GM23338 (cell line): ENCODE data around the gene ABO. TPM values are rescaled to one million over a fixed set of nuclear protein-coding genes. Genes with fewer than 3 reads are reported as not detected.
"Not testable (repeated sequence)": the region's sequence is repeated elsewhere in the genome, so short reads cannot be mapped to it uniquely, and the experiment has no call there.

ENCODE experiments used
- ATAC-seq: fragments of 200-7000 bp; cut with Tn5 transposase; 3 replicates; pipeline ENCODE4 v1.9.1; 2020
- DNase-seq: peaks from one replicate; pipeline ENCODE4 v3.0.0-alpha.2; 2015; ENCODE audit warnings: low spot score
- H2AFZ ChIP-seq: fragments of 200-600 bp; sonication (generic); 2 replicates; pipeline ENCODE4 v1.8.0; 2016; ENCODE audit warnings: antibody characterized with exemption, mild to moderate bottlenecking, moderate library complexity
- H3F3A ChIP-seq: fragments of 200-600 bp; sonication (generic); replicated peaks from 2 replicates; pipeline ENCODE4 v1.8.0; 2017; ENCODE audit warnings: antibody characterized with exemption, mixed run types, low read depth
- H3K27ac ChIP-seq: fragments of 200-600 bp; sonication (generic); 2 replicates; pipeline ENCODE4 v1.6.1; 2016; ENCODE audit warnings: low read depth
- H3K27me3 ChIP-seq: fragments of 200-600 bp; sonication (generic); 2 replicates; pipeline ENCODE4 v1.8.0; 2016; ENCODE audit warnings: mild to moderate bottlenecking, mixed run types, moderate library complexity; ENCODE audit not compliant: insufficient read depth
- H3K36me3 ChIP-seq: fragments of 200-600 bp; sonication (generic); 2 replicates; pipeline ENCODE4 v1.8.0; 2016; ENCODE audit warnings: mild to moderate bottlenecking; ENCODE audit not compliant: insufficient read depth
- H3K4me1 ChIP-seq: fragments of 200-600 bp; sonication (generic); 2 replicates; pipeline ENCODE4 v1.8.0; 2016; ENCODE audit warnings: mild to moderate bottlenecking, moderate library complexity; ENCODE audit not compliant: insufficient read depth
- H3K4me2 ChIP-seq: fragments of 200-600 bp; sonication (generic); 2 replicates; pipeline ENCODE4 v1.7.1; 2017; ENCODE audit warnings: mixed run types
- H3K4me3 ChIP-seq: fragments of 200-600 bp; sonication (generic); 2 replicates; pipeline ENCODE4 v1.6.1; 2016; ENCODE audit warnings: mixed run types
- H3K79me2 ChIP-seq: fragments of 200-600 bp; sonication (generic); replicated peaks from 2 replicates; pipeline ENCODE4 v1.8.0; 2017; ENCODE audit warnings: mild to moderate bottlenecking; ENCODE audit not compliant: insufficient read depth
- H3K9me2 ChIP-seq: fragments of 200-600 bp; sonication (generic); 2 replicates; pipeline ENCODE4 v1.8.0; 2017; ENCODE audit not compliant: insufficient read depth
- H4K20me1 ChIP-seq: fragments of 200-600 bp; sonication (generic); replicated peaks from 2 replicates; pipeline ENCODE4 v1.8.0; 2017; ENCODE audit warnings: mild to moderate bottlenecking; ENCODE audit not compliant: insufficient read depth
- H3K27ac Mint-ChIP-seq: 2 replicates; pipeline ENCODE4 v1.8.0; 2020; ENCODE audit warnings: inconsistent platforms, mild to moderate bottlenecking, moderate library complexity, mixed read lengths
- H3K27me3 Mint-ChIP-seq: 3 replicates; pipeline ENCODE4 v1.8.0; 2022; ENCODE audit warnings: low read depth, mild to moderate bottlenecking, moderate library complexity, mixed read lengths, inconsistent platforms; ENCODE audit not compliant: insufficient read depth, poor library complexity
- H3K36me3 Mint-ChIP-seq: 3 replicates; pipeline ENCODE4 v1.8.0; 2021; ENCODE audit warnings: low read depth, mild to moderate bottlenecking, inconsistent platforms, moderate library complexity, mixed read lengths
- H3K4me1 Mint-ChIP-seq: 3 replicates; pipeline ENCODE4 v1.8.0; 2020; ENCODE audit warnings: mild to moderate bottlenecking, inconsistent platforms, mixed read lengths
- H3K4me3 Mint-ChIP-seq: 3 replicates; pipeline ENCODE4 v1.8.0; 2021; ENCODE audit warnings: moderate library complexity, mild to moderate bottlenecking, inconsistent platforms, mixed read lengths
- H3K9me3 Mint-ChIP-seq: 3 replicates; pipeline ENCODE4 v1.8.0; 2020; ENCODE audit warnings: moderate library complexity, mild to moderate bottlenecking, inconsistent platforms, mixed read lengths
- POLR2AphosphoS5 ChIP-seq: IDR thresholded peaks from 2 replicates; pipeline ENCODE4 v1.6.1; 2016; ENCODE audit warnings: antibody characterized with exemption, low read depth
- polyA plus RNA-seq: library from polyadenylated mRNA; unstranded; fragments of >200 nt; fragmentation: Nextera tagmentation; extraction: Ambion mirVana; gene quantifications from 2 replicates; pipeline ENCODE4 v1.2.1, GENCODE V29; 2016
- total RNA-seq: library from RNA; depleted of rRNA; stranded (reverse); fragments of >200 nt; shearing (Covaris generic); gene quantifications from 2 replicates; pipeline ENCODE4 v1.2.3, GENCODE V29; 2014
- TF ChIP-seq, protein P1 (sequence below): fragments of 250-450 bp; sonication (Bioruptor Pico); IDR thresholded peaks from 2 replicates; pipeline ENCODE4 v1.5.0; 2020; ENCODE audit warnings: mild to moderate bottlenecking, moderate library complexity
- TF ChIP-seq, protein P2 (sequence below), 2 experiments: fragments of 200-600 bp in 1 of 2; sonication (generic) in 1 of 2; conservative IDR thresholded peaks; 2 replicates each; pipeline versions ENCODE4 v1.5.1 to v1.6.1; 2016 to 2017; ENCODE audit warnings: antibody characterized with exemption in 2 of 2, low read depth in 2 of 2, mild to moderate bottlenecking in 2 of 2, moderate library complexity in 1 of 2

Gene ABO
- total and polyA plus RNA-seq, 2 experiments from 2014 or later = 0.28 to 0.34 TPM

DNA sequence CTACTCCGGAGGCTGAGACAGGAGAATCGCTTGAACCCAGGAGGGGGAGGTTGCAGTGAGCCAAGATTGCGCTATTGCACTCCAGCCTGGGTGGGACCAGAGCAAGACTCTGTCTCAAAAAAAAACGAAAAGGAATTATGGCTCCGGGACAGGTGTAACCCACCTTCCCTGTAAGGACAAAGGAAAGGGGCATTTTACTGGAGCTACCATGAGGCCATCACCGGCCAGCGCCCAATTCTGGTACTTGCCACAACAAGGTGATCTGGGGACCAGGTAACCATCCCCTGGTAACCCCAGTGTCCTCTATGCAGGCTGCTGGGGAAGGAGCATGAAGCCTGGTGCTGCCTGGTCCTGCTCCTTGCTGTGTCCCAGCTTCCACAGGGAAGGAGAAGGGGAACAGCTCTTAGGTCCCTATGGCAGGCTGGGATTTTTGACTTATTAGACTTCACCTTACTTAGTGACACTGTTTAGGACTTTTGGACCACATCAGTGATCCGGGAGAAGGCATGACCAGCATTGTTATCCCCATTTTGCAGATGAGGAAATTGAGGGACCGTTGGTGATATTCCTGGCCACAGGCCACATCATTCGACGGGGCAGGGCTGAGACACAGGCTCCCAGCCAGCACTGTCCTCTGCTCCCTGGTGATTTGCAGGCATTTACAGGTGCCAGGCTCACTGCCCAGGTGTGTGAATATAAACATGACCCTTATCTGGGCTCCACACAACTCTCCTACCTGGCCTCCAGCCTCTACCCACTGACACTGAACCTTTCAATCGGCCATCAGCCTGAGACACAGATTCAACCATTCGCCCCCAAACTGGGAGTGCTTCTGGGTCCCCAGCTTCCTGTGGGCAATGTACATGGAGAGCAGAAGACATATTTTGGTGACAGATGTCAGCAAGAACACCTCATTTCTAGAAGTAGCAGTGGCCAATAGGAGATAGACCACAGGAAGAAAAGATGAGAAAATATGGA, 26.5 kb upstream of the ABO start (continued):
- TF ChIP-seq, protein P1, sequence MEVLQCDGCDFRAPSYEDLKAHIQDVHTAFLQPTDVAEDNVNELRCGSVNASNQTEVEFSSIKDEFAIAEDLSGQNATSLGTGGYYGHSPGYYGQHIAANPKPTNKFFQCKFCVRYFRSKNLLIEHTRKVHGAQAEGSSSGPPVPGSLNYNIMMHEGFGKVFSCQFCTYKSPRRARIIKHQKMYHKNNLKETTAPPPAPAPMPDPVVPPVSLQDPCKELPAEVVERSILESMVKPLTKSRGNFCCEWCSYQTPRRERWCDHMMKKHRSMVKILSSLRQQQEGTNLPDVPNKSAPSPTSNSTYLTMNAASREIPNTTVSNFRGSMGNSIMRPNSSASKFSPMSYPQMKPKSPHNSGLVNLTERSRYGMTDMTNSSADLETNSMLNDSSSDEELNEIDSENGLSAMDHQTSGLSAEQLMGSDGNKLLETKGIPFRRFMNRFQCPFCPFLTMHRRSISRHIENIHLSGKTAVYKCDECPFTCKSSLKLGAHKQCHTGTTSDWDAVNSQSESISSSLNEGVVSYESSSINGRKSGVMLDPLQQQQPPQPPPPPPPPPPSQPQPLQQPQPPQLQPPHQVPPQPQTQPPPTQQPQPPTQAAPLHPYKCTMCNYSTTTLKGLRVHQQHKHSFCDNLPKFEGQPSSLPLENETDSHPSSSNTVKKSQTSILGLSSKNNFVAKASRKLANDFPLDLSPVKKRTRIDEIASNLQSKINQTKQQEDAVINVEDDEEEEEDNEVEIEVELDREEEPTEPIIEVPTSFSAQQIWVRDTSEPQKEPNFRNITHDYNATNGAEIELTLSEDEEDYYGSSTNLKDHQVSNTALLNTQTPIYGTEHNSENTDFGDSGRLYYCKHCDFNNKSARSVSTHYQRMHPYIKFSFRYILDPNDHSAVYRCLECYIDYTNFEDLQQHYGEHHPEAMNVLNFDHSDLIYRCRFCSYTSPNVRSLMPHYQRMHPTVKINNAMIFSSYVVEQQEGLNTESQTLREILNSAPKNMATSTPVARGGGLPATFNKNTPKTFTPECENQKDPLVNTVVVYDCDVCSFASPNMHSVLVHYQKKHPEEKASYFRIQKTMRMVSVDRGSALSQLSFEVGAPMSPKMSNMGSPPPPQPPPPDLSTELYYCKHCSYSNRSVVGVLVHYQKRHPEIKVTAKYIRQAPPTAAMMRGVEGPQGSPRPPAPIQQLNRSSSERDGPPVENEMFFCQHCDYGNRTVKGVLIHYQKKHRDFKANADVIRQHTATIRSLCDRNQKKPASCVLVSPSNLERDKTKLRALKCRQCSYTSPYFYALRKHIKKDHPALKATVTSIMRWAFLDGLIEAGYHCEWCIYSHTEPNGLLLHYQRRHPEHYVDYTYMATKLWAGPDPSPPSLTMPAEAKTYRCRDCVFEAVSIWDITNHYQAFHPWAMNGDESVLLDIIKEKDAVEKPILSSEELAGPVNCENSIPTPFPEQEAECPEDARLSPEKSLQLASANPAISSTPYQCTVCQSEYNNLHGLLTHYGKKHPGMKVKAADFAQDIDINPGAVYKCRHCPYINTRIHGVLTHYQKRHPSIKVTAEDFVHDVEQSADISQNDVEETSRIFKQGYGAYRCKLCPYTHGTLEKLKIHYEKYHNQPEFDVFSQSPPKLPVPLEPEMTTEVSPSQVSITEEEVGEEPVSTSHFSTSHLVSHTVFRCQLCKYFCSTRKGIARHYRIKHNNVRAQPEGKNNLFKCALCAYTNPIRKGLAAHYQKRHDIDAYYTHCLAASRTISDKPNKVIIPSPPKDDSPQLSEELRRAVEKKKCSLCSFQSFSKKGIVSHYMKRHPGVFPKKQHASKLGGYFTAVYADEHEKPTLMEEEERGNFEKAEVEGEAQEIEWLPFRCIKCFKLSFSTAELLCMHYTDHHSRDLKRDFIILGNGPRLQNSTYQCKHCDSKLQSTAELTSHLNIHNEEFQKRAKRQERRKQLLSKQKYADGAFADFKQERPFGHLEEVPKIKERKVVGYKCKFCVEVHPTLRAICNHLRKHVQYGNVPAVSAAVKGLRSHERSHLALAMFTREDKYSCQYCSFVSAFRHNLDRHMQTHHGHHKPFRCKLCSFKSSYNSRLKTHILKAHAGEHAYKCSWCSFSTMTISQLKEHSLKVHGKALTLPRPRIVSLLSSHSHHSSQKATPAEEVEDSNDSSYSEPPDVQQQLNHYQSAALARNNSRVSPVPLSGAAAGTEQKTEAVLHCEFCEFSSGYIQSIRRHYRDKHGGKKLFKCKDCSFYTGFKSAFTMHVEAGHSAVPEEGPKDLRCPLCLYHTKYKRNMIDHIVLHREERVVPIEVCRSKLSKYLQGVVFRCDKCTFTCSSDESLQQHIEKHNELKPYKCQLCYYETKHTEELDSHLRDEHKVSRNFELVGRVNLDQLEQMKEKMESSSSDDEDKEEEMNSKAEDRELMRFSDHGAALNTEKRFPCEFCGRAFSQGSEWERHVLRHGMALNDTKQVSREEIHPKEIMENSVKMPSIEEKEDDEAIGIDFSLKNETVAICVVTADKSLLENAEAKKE = no peak
- TF ChIP-seq, protein P2, sequence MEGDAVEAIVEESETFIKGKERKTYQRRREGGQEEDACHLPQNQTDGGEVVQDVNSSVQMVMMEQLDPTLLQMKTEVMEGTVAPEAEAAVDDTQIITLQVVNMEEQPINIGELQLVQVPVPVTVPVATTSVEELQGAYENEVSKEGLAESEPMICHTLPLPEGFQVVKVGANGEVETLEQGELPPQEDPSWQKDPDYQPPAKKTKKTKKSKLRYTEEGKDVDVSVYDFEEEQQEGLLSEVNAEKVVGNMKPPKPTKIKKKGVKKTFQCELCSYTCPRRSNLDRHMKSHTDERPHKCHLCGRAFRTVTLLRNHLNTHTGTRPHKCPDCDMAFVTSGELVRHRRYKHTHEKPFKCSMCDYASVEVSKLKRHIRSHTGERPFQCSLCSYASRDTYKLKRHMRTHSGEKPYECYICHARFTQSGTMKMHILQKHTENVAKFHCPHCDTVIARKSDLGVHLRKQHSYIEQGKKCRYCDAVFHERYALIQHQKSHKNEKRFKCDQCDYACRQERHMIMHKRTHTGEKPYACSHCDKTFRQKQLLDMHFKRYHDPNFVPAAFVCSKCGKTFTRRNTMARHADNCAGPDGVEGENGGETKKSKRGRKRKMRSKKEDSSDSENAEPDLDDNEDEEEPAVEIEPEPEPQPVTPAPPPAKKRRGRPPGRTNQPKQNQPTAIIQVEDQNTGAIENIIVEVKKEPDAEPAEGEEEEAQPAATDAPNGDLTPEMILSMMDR (conservative IDR thresholded peaks at IDR 0.05; ENCODE audit: low read depth in 2 of 2) = no peak
- TF ChIP-seq POLR2AphosphoS5 = no peak

DNA sequence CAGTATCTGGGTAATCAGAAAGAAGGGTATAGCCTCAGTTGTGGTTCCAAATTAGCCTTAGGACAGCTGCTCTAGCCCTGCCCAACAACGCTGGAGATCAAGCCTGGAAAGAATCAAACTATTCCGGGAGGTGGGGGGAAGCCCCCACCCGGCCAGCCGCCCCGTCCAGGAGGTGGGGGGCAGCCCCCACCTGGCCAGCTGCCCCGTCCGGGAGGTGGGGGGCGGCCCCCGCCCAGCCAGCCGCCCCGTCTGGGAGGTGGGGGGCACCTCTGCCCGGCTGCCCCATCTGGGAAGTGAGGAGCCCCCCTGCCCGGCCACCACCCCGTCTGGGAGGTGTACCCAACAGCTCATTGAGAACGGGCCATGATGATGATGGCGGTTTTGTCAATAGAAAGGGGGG, 25.0 kb upstream of the ABO start:
- not testable (repeated sequence) for H3K4me1 ChIP-seq, H3K4me1 Mint-ChIP-seq, H2AFZ ChIP-seq, H3K27ac Mint-ChIP-seq, H4K20me1 ChIP-seq, H3K4me3 Mint-ChIP-seq, H3K27me3 Mint-ChIP-seq, H3K79me2 ChIP-seq, H3K27me3 ChIP-seq, DNase-seq, H3K36me3 Mint-ChIP-seq, H3K27ac ChIP-seq, H3F3A ChIP-seq, H3K9me2 ChIP-seq, H3K36me3 ChIP-seq, ATAC-seq, H3K4me3 ChIP-seq, H3K4me2 ChIP-seq
- peaks cover 17% of the 10 kb centered on the region for H3K9me3 Mint-ChIP-seq
